B cell (primary cell): ENCODE data around the gene C10orf143. TPM values are rescaled to one million over a fixed set of nuclear protein-coding genes. Genes with fewer than 3 reads are reported as not detected.
A peak's percentile ranks its signal among the peaks of the same experiment; 100 is the strongest.

Experiments used
- ATAC-seq: fragments of 200-7000 bp; cut with Tn5 transposase; one replicate; pipeline ENCODE4 v1.10.0; 2021; ENCODE audit warnings: low read depth, mild to moderate bottlenecking, moderate number of reproducible peaks, moderate library complexity
- CTCF ChIA-PET: fragments of 350-600 bp; sonication (Branson Sonifier 250); formaldehyde crosslinking; loops from one replicate; lab custom pipeline; 2021; ENCODE audit warnings: antibody characterized with exemption, inconsistent platforms; lab: Charles Lee
- POLR2A ChIA-PET: fragments of 350-600 bp; sonication (Branson Sonifier 250); formaldehyde crosslinking; loops from one replicate; lab custom pipeline; 2021; ENCODE audit warnings: antibody characterized with exemption; lab: Charles Lee
- DNase-seq: peaks from one replicate; pipeline ENCODE4 v3.0.0; 2013
- H2AFZ ChIP-seq: 2 replicates; pipeline ENCODE4 v1.6.1; 2012; ENCODE audit warnings: mild to moderate bottlenecking, low read depth, low read length; ENCODE audit not compliant: insufficient read depth, poor library complexity, severe bottlenecking
- H3K27ac ChIP-seq, 2 donors: 1 replicate in 1 of 2; 2 replicates in 1 of 2; pipeline ENCODE4 v1.5.1; 2012 to 2013; ENCODE audit warnings: low read length in 2 of 2, mild to moderate bottlenecking in 2 of 2, moderate library complexity in 1 of 2
- H3K27me3 ChIP-seq, 4 experiments: fragments of 200-600 bp in 1 of 4; sonication (generic) in 1 of 4; replicated peaks in 1 of 4; 1 replicate in 2 of 4; 2 replicates in 2 of 4; pipeline versions ENCODE4 v1.6.1 to v1.7.0; 2013 to 2016; ENCODE audit warnings: low read length in 3 of 4, mild to moderate bottlenecking in 2 of 4, mixed read lengths in 1 of 4, moderate library complexity in 1 of 4; ENCODE audit not compliant: insufficient read depth in 4 of 4, control insufficient read depth in 3 of 4; ENCODE audit errors: control extremely low read depth in 1 of 4
- H3K36me3 ChIP-seq, 2 experiments: replicated peaks in 1 of 2; 1 replicate in 1 of 2; 2 replicates in 1 of 2; pipeline versions ENCODE4 v1.6.1 to v1.7.1; 2013; ENCODE audit warnings: low read length in 1 of 2; ENCODE audit not compliant: insufficient read depth in 2 of 2, control insufficient read depth in 1 of 2; ENCODE audit errors: control extremely low read depth in 1 of 2, extremely low read depth in 1 of 2
- H3K4me1 ChIP-seq, 2 donors: fragments of 200-600 bp in 1 of 2; sonication (generic) in 1 of 2; 1 replicate in 1 of 2; 2 replicates in 1 of 2; pipeline versions ENCODE4 v1.5.1 to v1.6.1; 2013 to 2017; ENCODE audit warnings: low read length in 2 of 2; ENCODE audit not compliant: control insufficient read depth in 2 of 2, insufficient read depth in 2 of 2
- H3K4me2 ChIP-seq: replicated peaks from 2 replicates; pipeline ENCODE3; 2012; ENCODE audit warnings: mild to moderate bottlenecking, low read depth, low read length; ENCODE audit not compliant: poor library complexity, severe bottlenecking
- H3K4me3 ChIP-seq, 5 experiments: fragments of 200-600 bp in 1 of 5; sonication (generic) in 1 of 5; 1 replicate in 3 of 5; 2 replicates in 2 of 5; pipeline versions ENCODE4 v1.5.1 to v1.7.0; 2011 to 2016; ENCODE audit warnings: low read length in 4 of 5, mild to moderate bottlenecking in 4 of 5, low read depth in 2 of 5, control low read depth in 1 of 5, moderate library complexity in 1 of 5; ENCODE audit not compliant: insufficient read depth in 1 of 5; ENCODE audit errors: control extremely low read depth in 1 of 5, extremely low read depth in 1 of 5
- H3K79me2 ChIP-seq: fragments of 200-600 bp; sonication (generic); one replicate; pipeline ENCODE4 v1.6.0; 2016; ENCODE audit warnings: low read length; ENCODE audit not compliant: control insufficient read depth, insufficient read depth
- H3K9ac ChIP-seq: fragments of 200-600 bp; sonication (generic); 2 replicates; pipeline ENCODE4 v1.6.1; 2017; ENCODE audit warnings: mild to moderate bottlenecking, low read length, moderate library complexity
- H3K9me3 ChIP-seq, 3 donors: one replicate each; pipeline versions ENCODE4 v1.6.1 to v1.7.1; 2013; ENCODE audit warnings: low read length in 2 of 3; ENCODE audit not compliant: control insufficient read depth in 2 of 3, insufficient read depth in 1 of 3; ENCODE audit errors: control extremely low read depth in 1 of 3
- H4K20me1 ChIP-seq: 2 replicates; pipeline ENCODE4 v1.6.0; 2012; ENCODE audit warnings: mild to moderate bottlenecking, low read length; ENCODE audit not compliant: insufficient read depth, control insufficient read depth, poor library complexity, severe bottlenecking
- H3K27ac Mint-ChIP-seq: one replicate; pipeline ENCODE4 v1.8.0; 2021; ENCODE audit warnings: mixed read lengths
- H3K27me3 Mint-ChIP-seq: one replicate; pipeline ENCODE4 v1.8.0; 2021; ENCODE audit warnings: mixed read lengths
- H3K4me1 Mint-ChIP-seq: one replicate; pipeline ENCODE4 v1.8.0; 2021; ENCODE audit warnings: mixed read lengths
- H3K4me3 Mint-ChIP-seq: one replicate; pipeline ENCODE4 v1.8.0; 2021; ENCODE audit warnings: mixed read lengths
- H3K9me3 Mint-ChIP-seq: one replicate; pipeline ENCODE4 v1.8.0; 2022; ENCODE audit warnings: mixed read lengths; ENCODE audit not compliant: insufficient read depth
- EZH2 ChIP-seq: IDR thresholded peaks from 2 replicates; pipeline ENCODE4 v1.6.1; 2012; ENCODE audit warnings: borderline replicate concordance, low read depth, mild to moderate bottlenecking, moderate library complexity, low read length; ENCODE audit not compliant: insufficient read depth, poor library complexity, severe bottlenecking
- WGBS: methylation state at CpG from one replicate; pipeline ENCODE4 v1.1.5; 2013; ENCODE audit warnings: missing lambda C conversion rate; ENCODE audit not compliant: insufficient coverage; 5-methylcytosine and 5-hydroxymethylcytosine counted together
- intact Hi-C: fragments of 100-400 bp; cut with micrococcal nuclease; formaldehyde crosslinking; loops from one replicate; pipeline ENCODE4 v1.10.0; 2022
- polyA plus RNA-seq: library from polyadenylated mRNA; depleted of rRNA; stranded (reverse); fragments of >200 nt; gene quantifications from 2 replicates; pipeline ENCODE4 v1.2.3, GENCODE V29; 2012
- total RNA-seq, 2 donors: library from RNA; stranded (reverse); fragments of 120-200 nt in 1 of 2; gene quantifications; 1 replicate in 1 of 2; 2 replicates in 1 of 2; pipeline versions ENCODE4 v1.2.3 to v1.2.4, GENCODE V29; 2013 to 2022
- TF ChIP-seq, protein P1 (sequence below): fragments of 200-600 bp; IDR thresholded peaks from one replicate; pipeline ENCODE4 v1.8.0; 2022; ENCODE audit warnings: antibody characterized with exemption, mild to moderate bottlenecking

The C10orf143 gene
- total and polyA plus RNA-seq, 2 donors (not counting 1 experiment from before 2014, with no cell fraction given), result 9.1 to 12.8 TPM

DNA sequence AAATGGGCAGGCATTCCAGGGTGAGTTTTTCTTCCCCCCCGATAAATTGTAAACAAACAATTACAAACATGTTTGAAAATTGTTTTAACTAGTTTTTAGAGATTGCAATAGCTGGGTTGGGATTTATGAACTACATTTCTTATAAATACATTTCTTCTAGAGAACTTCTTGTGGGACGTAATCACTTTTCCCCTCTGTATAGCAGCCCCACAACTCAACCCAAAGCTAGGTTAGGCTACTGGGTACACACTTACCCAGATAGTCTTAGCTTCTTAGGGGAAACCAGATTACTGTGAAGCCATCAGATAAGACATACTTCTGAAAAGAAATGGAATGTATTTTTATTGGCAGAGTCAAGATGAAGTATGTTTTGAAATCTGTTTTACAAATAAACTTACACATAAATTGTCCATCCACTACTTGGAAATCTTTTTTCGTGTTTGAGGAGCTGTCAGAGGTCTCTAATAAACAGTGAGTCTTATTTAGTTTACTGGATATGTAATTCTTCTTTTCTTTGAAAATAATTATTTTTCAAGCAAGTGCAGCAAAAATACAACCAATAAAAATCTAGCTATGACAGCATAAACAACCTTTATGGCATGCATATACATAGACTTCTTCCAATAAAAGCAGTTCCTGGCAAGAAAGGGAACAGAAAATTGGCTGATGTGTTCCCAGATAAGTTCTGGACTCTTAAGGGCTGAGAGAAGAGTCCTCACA lies 17.6 kb upstream of the C10orf143 start:
- no peaks in the 10 kb centered on the region for H4K20me1 ChIP-seq
- DNase-seq, result no peak
- H3K4me3 ChIP-seq, result no peak overlapping the region
- ATAC-seq, result no peak
- TF ChIP-seq, protein P1, sequence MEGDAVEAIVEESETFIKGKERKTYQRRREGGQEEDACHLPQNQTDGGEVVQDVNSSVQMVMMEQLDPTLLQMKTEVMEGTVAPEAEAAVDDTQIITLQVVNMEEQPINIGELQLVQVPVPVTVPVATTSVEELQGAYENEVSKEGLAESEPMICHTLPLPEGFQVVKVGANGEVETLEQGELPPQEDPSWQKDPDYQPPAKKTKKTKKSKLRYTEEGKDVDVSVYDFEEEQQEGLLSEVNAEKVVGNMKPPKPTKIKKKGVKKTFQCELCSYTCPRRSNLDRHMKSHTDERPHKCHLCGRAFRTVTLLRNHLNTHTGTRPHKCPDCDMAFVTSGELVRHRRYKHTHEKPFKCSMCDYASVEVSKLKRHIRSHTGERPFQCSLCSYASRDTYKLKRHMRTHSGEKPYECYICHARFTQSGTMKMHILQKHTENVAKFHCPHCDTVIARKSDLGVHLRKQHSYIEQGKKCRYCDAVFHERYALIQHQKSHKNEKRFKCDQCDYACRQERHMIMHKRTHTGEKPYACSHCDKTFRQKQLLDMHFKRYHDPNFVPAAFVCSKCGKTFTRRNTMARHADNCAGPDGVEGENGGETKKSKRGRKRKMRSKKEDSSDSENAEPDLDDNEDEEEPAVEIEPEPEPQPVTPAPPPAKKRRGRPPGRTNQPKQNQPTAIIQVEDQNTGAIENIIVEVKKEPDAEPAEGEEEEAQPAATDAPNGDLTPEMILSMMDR, result peak; percentile 42
- no peak for TF ChIP-seq EZH2
- CTCF ChIA-PET, result interaction anchor here (0.7 to 6.7 kb wide), 15 partner anchors 8 to 1916 kb away, joined by 3 to 49 read pairs (median 5); partner anchors contain the start of genes C10orf143 and GLRX3
- POLR2A ChIA-PET, result interaction anchor here (1.1 kb wide), 1 partner anchor 18 kb away, joined by 4 read pairs; no protein-coding TSS in a partner anchor
- H3K27me3 ChIP-seq, result peaks cover 0 to 28% (median 12%) of the 10 kb centered on the region in 4 experiments
- H3K9me3 ChIP-seq, result no peaks in the 10 kb centered on the region
- H3K9me3 Mint-ChIP-seq, result no peaks in the 10 kb centered on the region
- peaks cover 3 to 4% of the 10 kb centered on the region in 2 donors for H3K4me1 ChIP-seq
- WGBS, result no CpG with 5 or more reads among the region's 3 CpGs
- no peak overlapping the region for H3K4me2 ChIP-seq
- no peak overlapping the region for H3K27ac Mint-ChIP-seq
- intact Hi-C loops, result loop anchor here (5.0 kb wide), 2 partner anchors 241 to 1866 kb away; no protein-coding TSS in a partner anchor
- no peaks in the 10 kb centered on the region for H3K36me3 ChIP-seq
- H3K9ac ChIP-seq, result no peak overlapping the region
- H3K4me1 Mint-ChIP-seq, result peaks cover 5% of the 10 kb centered on the region
- no peaks in the 10 kb centered on the region for H3K79me2 ChIP-seq
- no peak overlapping the region for H3K4me3 Mint-ChIP-seq
- H3K27me3 Mint-ChIP-seq, result peaks cover 51% of the 10 kb centered on the region
- no peak overlapping the region for H3K27ac ChIP-seq
- H2AFZ ChIP-seq, result no peak overlapping the region
